Skeletal muscle satellite cell (primary cell): ENCODE measurements around the gene ARGLU1.

Experiments
- H3K27me3 ChIP-seq: 2 replicates; pipeline ENCODE4 v1.7.0; 2013; ENCODE audit warnings: low read length; ENCODE audit not compliant: control insufficient read depth, insufficient read depth
- H3K36me3 ChIP-seq: 2 replicates; pipeline ENCODE4 v1.7.0; 2013; ENCODE audit warnings: mild to moderate bottlenecking, control low read depth, low read length; ENCODE audit not compliant: insufficient read depth
- H3K4me1 ChIP-seq: 2 replicates; pipeline ENCODE4 v1.7.0; 2013; ENCODE audit warnings: low read length; ENCODE audit not compliant: control insufficient read depth, insufficient read depth
- H3K4me2 ChIP-seq: 2 replicates; pipeline ENCODE4 v1.7.0; 2013; ENCODE audit warnings: mild to moderate bottlenecking, low read length
- H3K4me3 ChIP-seq: 2 replicates; pipeline ENCODE4 v1.7.0; 2013; ENCODE audit warnings: low read length
- H3K9ac ChIP-seq: 2 replicates; pipeline ENCODE4 v1.7.0; 2013; ENCODE audit warnings: mild to moderate bottlenecking, low read depth, low read length, moderate library complexity
- H3K9me3 ChIP-seq: replicated peaks from 2 replicates; pipeline ENCODE4 v1.7.0; 2013; ENCODE audit warnings: mild to moderate bottlenecking, control low read depth, low read length

ARGLU1 gene

GRCh38 chr13:106562301-106562700 lies 5.6 kb downstream of the ARGLU1 start:
- peaks cover 17% of the 10 kb centered on the region for H3K36me3 ChIP-seq
- H3K4me2 ChIP-seq = peak overlapping the region; percentile 36
- H3K4me3 ChIP-seq = no peak overlapping the region
- H3K9me3 ChIP-seq = no peaks in the 10 kb centered on the region
- no peaks in the 10 kb centered on the region for H3K27me3 ChIP-seq
- H3K9ac ChIP-seq = no peak overlapping the region
- peaks cover 32% of the 10 kb centered on the region for H3K4me1 ChIP-seq

GRCh38 chr13:106561551-106562170 lies 6.3 kb downstream of the ARGLU1 start:
- Histone ChIP-seq H3K9ac (no peak overlapping the region), H3K4me3 (no peak overlapping the region), H3K4me1 (peaks cover 32% of the 10 kb centered on the region), H3K36me3 (peaks cover 19% of the 10 kb centered on the region), H3K9me3 (no peaks in the 10 kb centered on the region), H3K27me3 (no peaks in the 10 kb centered on the region), H3K4me2 (peak overlapping the region; percentile 36)

GRCh38 chr13:106560821-106561220 lies 7.1 kb downstream of the ARGLU1 start:
- peaks cover 32% of the 10 kb centered on the region for H3K4me1 ChIP-seq
- H3K9ac ChIP-seq = no peak overlapping the region
- H3K4me2 ChIP-seq = no peak overlapping the region
- H3K4me3 ChIP-seq = no peak overlapping the region
- H3K9me3 ChIP-seq = no peaks in the 10 kb centered on the region
- no peaks in the 10 kb centered on the region for H3K27me3 ChIP-seq
- peaks cover 27% of the 10 kb centered on the region for H3K36me3 ChIP-seq

- Histone ChIP-seq H3K4me1 (peaks cover 22% of the 10 kb centered on the region), H3K9ac (no peak overlapping the region), H3K27me3 (no peaks in the 10 kb centered on the region), H3K9me3 (no peaks in the 10 kb centered on the region), H3K4me3 (no peak overlapping the region), H3K36me3 (peaks cover 48% of the 10 kb centered on the region), H3K4me2 (no peak overlapping the region)
Measured at GRCh38 chr13:106558527-106558926, 9.4 kb downstream of the ARGLU1 start.

- H3K27me3 ChIP-seq = no peaks in the 10 kb centered on the region
- H3K36me3 ChIP-seq = peaks cover 73% of the 10 kb centered on the region
- no peak overlapping the region for H3K9ac ChIP-seq
- no peak overlapping the region for H3K4me2 ChIP-seq
- H3K4me3 ChIP-seq = no peak overlapping the region
- peaks cover 11% of the 10 kb centered on the region for H3K4me1 ChIP-seq
- H3K9me3 ChIP-seq = no peaks in the 10 kb centered on the region
Measured at GRCh38 chr13:106555631-106556328, 12.2 kb downstream of the ARGLU1 start.

- Histone ChIP-seq H3K9me3 (no peaks in the 10 kb centered on the region), H3K4me3 (no peak overlapping the region), H3K9ac (no peak overlapping the region), H3K36me3 (peaks cover 67% of the 10 kb centered on the region), H3K4me1 (peaks cover 17% of the 10 kb centered on the region), H3K4me2 (no peak overlapping the region), H3K27me3 (no peaks in the 10 kb centered on the region)
Measured at GRCh38 chr13:106551751-106552150, 16.2 kb downstream of the ARGLU1 start.

GRCh38 chr13:106551350-106551749 lies 16.6 kb downstream of the ARGLU1 start:
- Histone ChIP-seq H3K4me3 (no peak overlapping the region), H3K9me3 (no peaks in the 10 kb centered on the region), H3K4me1 (peaks cover 16% of the 10 kb centered on the region), H3K4me2 (no peak overlapping the region), H3K9ac (no peak overlapping the region), H3K27me3 (no peaks in the 10 kb centered on the region), H3K36me3 (peaks cover 68% of the 10 kb centered on the region)

- Histone ChIP-seq H3K27me3 (no peaks in the 10 kb centered on the region), H3K4me2 (no peak overlapping the region), H3K9me3 (no peaks in the 10 kb centered on the region), H3K4me1 (peaks cover 9% of the 10 kb centered on the region), H3K4me3 (no peak overlapping the region), H3K9ac (no peak overlapping the region), H3K36me3 (peaks cover 66% of the 10 kb centered on the region)
Measured at GRCh38 chr13:106550570-106551135, 17.3 kb downstream of the ARGLU1 start.

GRCh38 chr13:106548064-106548696 lies 19.8 kb downstream of the ARGLU1 start:
- Histone ChIP-seq H3K4me2 (no peak overlapping the region), H3K36me3 (peaks cover 62% of the 10 kb centered on the region), H3K9ac (no peak overlapping the region), H3K4me1 (peaks cover 6% of the 10 kb centered on the region), H3K27me3 (no peaks in the 10 kb centered on the region), H3K4me3 (no peak overlapping the region), H3K9me3 (no peaks in the 10 kb centered on the region)

- no peaks in the 10 kb centered on the region for H3K27me3 ChIP-seq
Measured at GRCh38 chr13:106541826-106542225, 26.1 kb downstream of the ARGLU1 start.

GRCh38 chr13:106540613-106541012 lies 27.3 kb downstream of the ARGLU1 start:
- H3K27me3 ChIP-seq = no peaks in the 10 kb centered on the region
- no peak overlapping the region for H3K4me3 ChIP-seq
- H3K4me2 ChIP-seq = no peak overlapping the region
- H3K4me1 ChIP-seq = no peaks in the 10 kb centered on the region
- no peak overlapping the region for H3K9ac ChIP-seq
- H3K9me3 ChIP-seq = no peaks in the 10 kb centered on the region
- peaks cover 37% of the 10 kb centered on the region for H3K36me3 ChIP-seq

More at GRCh38 chr13:106541826-106542225, 26.1 kb downstream of the ARGLU1 start:
- Histone ChIP-seq H3K4me1 (no peaks in the 10 kb centered on the region), H3K4me2 (no peak overlapping the region), H3K9me3 (no peaks in the 10 kb centered on the region), H3K36me3 (peaks cover 48% of the 10 kb centered on the region), H3K4me3 (no peak overlapping the region), H3K9ac (no peak overlapping the region)
